COLO668 (cell line): Measurements from ENCODE around the gene CSTPP1.
"Not testable (repeated sequence)": the region's sequence is repeated elsewhere in the genome, so short reads cannot be mapped to it uniquely, and the experiment has no call there.

Source experiments
- DNase-seq: peaks from one replicate; lab custom pipeline; 2025; ENCODE audit not compliant: unreplicated experiment; lab: John Stamatoyannopoulos, UW

Gene CSTPP1

DNA sequence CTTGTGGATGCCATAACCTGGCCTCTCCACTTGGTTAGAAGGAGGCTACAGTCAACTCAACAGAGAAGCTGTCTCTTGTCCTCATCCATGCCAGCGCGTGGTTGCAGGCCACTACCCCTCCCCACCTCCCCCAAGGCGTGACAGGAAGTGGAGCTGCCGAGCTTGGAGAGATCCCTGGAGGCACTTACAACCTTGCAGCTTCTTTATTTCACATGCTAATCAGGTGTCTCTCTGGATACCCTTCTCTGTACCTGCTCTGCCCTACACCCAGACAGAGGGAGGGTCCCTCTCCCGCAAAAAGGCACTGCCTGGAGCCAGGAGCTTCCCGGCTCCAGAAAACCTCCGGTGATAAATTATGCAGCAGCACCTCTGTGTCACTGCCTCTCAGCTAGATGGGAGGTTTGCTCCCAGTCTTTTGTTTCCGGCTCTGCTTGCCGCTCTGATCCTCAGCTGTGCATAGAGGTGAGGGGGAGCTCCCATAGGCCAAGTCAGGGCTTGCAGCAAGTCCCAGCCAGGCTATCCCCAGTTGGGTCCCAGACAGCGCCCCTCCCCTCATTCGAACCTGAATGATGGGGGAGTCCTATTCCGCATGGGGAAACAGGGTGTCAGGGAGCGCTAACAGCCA lies 23.9 kb upstream of the CSTPP1 start:
- DNase-seq, result peak; percentile 71

GRCh38 chr11:46913484-46913883 lies 23.1 kb upstream of the CSTPP1 start:
- DNase-seq, result no peak

GRCh38 chr11:46914363-46914762 lies 22.2 kb upstream of the CSTPP1 start:
- DNase-seq, result no peak

- no peak for DNase-seq
Observed at GRCh38 chr11:46914910-46915309, 21.7 kb upstream of the CSTPP1 start.

DNA sequence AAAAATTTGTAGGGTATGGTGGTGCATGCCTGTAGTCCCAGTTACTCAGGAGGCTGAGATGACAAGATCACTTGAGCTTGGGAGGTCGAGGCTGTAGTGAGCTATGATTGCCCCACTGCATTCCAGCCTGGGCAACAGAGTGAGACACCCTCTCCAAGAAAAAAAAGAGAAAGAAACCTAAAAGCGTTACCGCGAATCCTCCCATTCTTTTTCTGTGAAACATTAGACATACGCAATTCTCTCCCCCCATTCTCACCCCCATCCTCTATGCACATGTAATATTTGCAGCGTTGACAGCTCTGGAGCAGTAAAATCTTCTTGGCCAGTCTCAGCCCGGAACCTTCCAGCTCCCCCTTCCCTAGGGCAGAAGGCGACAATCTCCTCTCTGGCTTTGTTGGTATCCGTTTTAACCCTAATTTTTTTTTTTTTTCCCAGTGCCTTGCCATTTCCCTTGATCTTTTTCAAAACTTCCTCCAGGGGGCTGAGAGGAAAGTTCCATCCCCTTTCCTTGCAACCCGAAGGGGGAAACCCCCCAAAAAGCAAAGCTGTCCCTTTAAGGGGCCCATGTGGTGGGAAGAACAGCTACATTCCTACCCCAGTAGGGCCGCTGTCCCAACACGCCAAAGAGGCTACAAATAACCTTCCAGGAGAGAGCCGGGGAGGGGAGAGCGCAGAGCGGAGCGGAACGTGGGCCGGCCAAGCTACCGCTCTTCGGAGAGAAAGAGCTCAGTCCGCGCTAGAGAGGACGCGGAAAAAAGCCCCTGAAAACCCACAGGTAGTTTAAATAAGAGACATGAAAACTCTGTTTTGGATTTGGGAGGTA lies 20.1 kb upstream of the CSTPP1 start:
- peak; percentile 37 for DNase-seq

DNA sequence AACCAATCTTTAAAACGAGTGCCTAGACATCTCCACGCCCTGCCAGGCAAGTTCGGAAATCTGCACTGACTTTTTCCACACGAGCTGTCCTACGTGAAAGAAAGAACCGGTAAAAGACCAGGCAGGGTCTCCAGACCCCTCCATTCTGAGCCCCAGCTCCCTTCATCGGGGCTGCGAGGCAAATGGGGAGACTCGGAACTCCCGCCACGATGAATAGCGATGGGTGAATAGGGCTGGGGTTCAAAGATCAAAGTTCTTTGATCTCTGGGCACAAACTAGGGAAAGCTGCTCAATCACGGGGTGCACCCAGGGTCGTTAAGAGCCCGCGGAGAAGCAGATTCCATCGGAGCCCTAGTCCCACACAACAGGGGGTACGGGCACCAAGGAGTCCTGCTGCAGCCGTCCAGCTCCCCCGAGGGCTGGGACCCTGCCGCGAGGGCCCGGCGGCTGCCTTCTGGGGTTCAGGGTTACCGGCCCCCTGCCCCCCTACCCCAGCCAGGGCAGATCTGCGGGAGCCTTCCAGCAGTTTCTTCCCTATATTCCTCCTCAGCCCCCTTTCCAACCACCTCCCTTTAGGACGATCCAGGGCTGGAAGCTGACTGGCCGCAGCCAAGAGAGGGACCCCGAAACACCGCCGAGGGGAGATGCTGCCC lies 19.3 kb upstream of the CSTPP1 start:
- no peak for DNase-seq

DNA sequence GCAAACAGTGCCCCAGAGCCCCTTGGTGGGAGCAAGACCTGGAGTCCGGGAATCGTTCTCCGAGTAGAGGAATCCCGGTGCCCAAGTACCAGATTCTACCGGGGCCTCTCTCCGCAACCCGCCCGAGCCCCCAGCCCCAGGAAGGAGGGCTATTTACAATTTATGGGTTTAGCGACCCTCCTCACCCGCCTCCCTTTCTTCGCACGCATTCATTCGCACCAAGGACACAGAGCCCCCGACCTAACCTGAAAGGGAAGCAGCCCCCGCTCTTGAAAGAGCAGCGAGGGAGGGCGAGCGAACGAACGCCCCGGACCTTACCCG lies 18.8 kb upstream of the CSTPP1 start:
- no peak for DNase-seq

DNA sequence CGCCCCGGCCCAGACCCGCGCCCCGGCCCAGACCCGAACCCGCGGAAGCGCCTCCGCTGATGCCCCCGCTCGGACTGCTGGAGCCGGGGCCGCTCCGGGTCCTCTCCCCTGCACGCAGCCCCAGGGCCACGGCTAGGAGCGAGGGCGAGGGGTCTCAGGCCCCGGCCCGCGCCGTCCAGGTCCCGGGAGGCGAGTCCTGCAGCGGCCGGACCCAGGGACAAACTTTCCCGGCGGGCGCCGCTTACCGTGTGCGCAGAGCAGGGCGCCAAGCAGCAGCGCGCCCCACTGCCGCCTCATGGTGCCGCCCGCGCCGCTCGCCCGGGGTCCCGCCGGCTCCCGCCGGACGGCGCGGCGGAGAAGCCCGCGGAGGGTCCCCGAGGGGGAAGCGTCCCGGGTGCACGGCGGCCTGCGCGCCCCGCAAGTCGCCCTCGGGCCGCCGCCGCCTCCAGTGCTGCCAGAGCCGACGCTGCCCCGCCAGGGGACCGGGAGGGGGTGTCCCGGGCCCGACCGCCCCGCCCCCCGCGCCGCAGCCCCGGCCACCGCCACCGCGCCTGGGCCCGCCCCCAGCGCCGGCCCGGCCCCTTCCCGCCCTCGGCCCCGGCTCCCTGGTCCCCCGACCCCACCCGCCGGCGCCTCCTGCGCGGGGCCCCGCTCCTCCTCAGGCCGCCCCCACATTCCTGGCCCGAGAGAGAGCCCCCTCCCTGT lies 18.3 kb upstream of the CSTPP1 start, which contains the start of gene LRP4:
Gene LRP4 (minus strand): TSS at position 468 of the 705 bp plus-strand sequence. CDS start 171 bp downstream, at position 297.
- peak; percentile 72 for DNase-seq

DNA sequence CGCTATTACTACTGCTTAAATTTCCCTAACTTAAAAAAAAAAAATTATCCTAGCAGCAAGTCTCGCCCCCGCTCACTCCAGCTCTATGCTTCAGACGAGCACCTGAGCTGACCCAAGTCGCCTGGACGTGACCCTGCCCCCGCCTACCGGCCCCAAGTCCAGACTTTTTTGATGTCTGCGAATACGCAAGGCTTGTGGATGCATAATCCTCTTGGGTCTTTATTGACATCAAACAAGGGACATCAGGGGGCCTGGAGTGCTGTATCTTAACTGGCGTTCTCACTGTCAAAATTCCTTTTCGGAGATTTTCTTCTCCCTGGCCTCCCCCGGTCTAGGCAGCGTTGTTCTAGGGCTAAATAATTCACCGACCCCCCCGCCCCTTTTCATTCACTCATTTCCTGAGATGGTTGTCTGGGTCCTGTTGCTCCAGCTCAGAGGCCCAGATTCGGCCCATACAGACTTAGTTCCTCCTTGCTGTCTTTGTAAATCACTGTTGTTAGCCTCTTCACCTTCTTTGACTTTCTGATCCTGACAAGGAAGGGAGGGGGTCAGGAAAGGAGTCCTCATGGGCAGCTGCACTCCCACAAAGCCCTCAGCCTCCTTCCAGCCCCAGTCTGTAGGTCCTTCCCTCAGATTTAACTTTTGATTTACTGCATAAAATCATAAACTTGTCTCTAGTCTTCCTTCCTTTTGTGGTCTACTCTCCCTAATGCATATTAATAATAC lies 17.6 kb upstream of the CSTPP1 start:
- no peak for DNase-seq

DNA sequence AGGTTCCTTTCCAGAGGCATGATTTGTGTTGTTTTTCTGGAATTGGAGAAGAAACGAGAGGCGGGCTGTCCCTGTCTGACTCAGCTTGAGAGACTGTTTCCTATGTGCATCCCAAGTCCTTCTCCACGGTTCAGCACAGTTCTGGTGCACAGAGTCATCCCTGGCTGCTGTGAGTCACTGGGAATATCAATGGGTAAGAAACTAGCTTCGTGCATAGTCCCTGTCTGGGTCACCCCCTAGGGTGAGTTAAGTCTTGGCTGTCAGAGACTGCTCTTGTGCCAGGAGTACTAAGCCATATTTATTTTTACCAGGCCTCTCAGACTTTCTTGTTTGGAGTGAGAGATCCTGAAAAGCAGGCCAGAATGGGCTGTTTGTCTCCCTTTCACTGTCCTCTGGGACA lies 15.8 kb upstream of the CSTPP1 start:
- DNase-seq, result no peak

DNA sequence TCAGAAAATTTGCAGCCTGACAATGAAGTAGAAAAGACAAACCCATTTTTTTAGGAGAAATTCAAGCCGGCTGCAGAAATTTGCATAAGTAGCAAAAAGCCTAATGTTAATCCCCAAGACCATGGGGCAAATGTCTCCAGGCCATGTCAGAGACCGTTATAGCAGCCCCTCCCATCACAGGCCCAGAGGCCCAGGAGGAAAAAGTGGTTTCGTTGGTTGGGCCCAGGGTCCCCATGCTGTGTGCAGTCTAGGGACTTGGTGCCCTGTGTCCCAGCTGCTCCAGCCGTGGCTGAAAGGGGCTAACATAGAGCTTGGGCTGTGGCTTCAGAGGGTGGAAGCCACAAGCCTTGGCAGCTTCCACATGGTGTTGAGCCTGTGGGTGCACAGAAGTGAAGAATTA lies 8.6 kb upstream of the CSTPP1 start:
- DNase-seq, result not testable (repeated sequence)

DNA sequence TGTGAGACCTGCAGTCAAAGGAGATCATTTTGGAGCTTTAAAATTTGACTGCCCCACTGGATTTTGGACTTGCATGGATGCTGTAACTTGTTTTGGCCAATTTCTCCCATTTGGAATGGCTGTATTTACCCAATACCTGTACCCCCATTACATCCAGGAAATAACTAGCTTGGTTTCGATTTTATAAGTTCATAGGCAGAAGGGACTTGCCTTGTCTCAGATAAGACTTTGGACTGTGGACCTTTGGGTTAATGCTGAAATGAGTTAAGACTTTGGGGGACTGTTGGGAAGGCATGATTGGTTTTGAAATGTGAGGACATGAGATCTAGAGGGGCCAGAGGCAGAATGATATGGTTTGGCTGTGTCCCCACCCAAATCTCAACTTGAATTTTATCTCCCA lies 7.9 kb upstream of the CSTPP1 start:
- DNase-seq, result not testable (repeated sequence)

DNA sequence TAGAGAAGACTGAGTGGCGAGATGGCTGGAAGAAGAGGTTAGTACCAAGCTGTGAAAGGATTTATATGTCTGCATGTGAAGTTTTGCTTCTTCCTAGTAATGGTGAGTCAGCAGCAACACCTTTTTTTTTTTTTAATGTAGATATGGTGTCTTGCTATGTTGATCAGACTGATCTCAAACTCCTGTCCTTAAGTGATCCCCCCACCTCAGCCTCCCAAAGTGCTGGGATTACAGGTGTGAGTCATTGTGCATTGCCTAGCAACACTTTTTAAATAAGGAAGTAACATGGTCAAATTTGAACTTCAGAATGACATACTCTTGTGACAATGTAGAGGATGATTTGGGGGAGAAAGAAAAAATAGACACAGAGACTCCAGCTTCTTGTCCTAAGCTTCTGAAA lies 6.5 kb upstream of the CSTPP1 start:
- peak; percentile 39 for DNase-seq

DNA sequence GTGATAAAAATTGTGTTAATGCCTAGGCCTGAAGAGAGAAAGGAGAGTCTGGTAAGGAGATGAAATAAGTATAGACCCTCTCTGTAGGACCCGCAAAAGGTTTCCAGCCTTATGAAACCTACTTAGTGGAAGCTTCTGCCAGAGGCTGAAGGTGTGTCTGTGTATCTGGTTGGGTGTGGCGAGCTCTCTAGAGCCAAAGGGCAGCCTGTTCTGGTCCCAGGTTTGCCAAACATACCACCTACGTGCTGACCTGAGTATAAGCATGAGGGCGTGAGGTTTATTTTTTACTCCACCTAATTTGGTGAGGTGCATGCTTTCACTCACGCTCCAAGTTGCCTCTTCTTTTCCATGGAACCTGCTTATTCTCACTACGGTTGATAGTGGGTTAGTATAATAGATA lies 5.6 kb downstream of the CSTPP1 start:
- no peak for DNase-seq

DNA sequence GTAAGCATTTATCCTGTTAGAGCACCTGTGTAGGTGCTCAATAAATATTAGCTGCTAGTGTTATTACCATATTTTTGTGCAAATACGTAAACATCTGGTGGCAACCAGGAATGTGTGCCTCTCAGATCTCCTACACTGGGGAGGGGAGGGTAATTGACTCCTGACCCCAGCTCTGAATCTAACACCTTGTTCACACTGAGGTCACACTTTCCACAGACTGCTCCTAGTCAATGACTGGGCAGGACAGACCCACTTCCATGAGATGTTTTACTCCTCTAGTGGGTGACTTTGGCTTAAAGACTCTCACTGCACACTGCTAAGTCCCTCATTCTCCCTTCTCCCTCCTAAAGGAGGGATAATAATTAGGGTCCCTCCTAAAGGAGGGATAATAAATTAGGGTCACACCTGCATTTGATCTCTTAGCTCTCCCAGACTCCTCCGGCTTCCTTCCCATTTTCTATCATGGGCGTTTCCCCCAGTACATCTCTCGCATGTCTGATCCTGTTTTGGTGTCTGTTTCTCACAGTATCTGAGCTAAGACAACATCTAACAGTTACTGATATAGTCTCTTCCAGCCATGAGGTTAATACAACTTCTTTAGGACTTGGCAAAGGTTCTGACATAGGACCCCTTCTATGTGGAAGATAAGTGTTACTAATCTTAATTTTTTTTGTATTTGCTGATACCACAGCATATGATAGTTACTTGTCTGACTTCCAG lies 8.0 kb downstream of the CSTPP1 start:
- DNase-seq, result no peak

DNA sequence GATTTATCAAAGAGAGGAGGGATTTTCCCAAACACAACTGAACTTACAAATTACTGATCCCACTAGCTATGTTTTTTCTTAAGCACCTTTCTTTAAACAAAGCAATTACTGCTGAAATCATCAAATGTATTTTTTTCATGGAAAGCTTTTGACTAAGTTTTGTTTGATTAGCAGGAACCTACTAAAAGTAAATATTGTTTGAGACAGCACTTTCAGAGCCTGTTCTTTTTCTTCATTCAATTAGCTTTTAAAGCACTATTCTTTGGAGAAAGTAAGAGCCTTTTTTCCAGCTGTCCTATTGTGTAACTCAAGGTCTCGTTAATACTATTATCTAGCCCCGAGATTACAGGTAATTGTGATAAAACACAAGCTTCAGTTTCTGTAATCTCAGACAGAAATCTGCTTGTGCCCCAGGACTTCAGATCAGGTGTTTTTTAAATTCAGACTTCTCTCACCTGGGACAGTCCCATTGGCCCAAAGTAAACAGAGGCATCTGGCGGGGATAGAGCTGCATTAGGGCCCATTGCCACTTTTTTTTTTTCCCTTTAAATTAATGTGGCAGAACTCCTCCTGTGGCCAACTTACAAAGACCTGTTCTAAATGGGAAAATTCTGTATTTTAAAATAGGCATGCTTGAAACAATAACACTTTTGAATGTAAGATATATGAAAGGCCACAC lies 11.0 kb downstream of the CSTPP1 start:
- no peak for DNase-seq

DNA sequence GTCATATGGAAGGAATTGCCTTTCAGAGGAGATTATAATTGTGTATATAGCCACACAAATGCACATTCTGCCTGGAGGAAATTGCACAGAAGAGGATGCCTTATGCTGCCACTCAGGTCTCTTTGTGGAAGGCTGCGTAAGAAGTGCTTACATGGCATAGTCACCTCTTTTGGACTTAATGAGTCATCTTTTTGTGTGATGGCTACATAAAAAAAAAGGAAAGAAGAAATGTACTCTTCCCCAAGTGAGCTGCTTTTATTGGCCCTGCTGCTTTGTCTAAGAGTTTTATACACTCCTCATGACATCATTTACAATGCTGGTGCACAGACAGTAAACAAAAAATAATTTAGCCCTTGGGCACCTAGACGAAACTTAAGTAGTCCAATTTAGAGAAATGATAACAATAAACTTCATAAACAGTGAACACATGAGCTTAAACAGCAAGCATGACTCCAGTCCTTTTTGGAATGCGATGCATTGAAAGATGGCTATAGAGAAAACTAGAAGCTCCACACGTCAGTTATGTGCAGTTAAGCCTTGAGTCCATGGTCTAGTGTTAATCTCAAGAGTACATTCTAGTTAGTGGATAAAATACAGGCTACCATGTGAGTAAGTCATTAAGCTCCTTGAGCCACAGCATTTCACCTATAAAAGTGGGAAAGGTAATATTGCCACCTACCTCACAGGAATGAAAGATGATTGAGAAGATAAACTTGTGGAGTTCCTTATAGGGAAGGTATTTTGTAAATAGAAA lies 12.0 kb downstream of the CSTPP1 start:
- DNase-seq, result no peak

- no peak for DNase-seq
Observed at GRCh38 chr11:46949297-46949696, 12.7 kb downstream of the CSTPP1 start.

DNA sequence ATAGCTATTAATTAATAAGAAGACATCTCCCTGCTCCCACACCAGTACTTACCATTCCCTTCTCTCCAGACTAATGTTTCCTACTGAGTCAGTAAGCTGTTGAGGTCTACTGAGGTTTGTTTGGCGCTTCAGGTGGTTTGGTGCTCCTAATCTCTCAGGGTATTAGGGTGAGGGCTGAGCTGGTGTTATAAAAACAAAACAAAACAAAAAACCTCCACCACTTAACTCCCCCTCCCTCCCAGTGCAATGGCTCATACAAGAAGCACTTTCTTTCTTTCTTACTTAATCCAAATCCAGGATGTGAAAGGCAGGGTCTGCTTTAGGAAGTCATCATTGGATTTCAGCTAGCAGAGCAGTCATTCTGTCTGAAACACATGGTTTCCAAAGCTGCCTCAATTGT lies 15.3 kb downstream of the CSTPP1 start:
- DNase-seq, result no peak
